HepG2 (cell line): ENCODE results near the gene RBM14. TPM values are rescaled to one million over a fixed set of nuclear protein-coding genes. Genes with fewer than 3 reads are reported as not detected.
A peak's percentile ranks its signal among the peaks of the same experiment; 100 is the strongest.

Experiments used
- CHD2 ChIP-seq: IDR thresholded peaks from 2 replicates; pipeline ENCODE4 v1.6.1; 2011; ENCODE audit warnings: low read depth, low read length, improper control_type of control experiment
- ETS1 ChIP-seq: sonication (generic); formaldehyde crosslinking; IDR thresholded peaks from 2 replicates; pipeline ENCODE4 v1.4.0; 2020; ENCODE audit warnings: missing genetic modification reagents
- GATAD1 ChIP-seq: IDR thresholded peaks from 2 replicates; pipeline ENCODE4 v1.6.1; 2016; ENCODE audit warnings: missing genetic modification reagents, missing compliant biosample characterization
- HDAC1 ChIP-seq: sonication (generic); formaldehyde crosslinking; IDR thresholded peaks from 2 replicates; pipeline ENCODE4 v1.5.1; 2020; ENCODE audit warnings: mild to moderate bottlenecking, missing genetic modification reagents
- HDAC2 ChIP-seq: sonication (generic); formaldehyde crosslinking; IDR thresholded peaks from 2 replicates; pipeline ENCODE4 v1.4.0; 2020; ENCODE audit warnings: missing genetic modification reagents
- HOXA9 ChIP-seq: sonication (generic); formaldehyde crosslinking; IDR thresholded peaks from 2 replicates; pipeline ENCODE4 v1.8.1; 2022; ENCODE audit warnings: missing genetic modification reagents, mild to moderate bottlenecking, moderate library complexity, borderline replicate concordance
- JUNB ChIP-seq: sonication (generic); formaldehyde crosslinking; IDR thresholded peaks from 2 replicates; pipeline ENCODE4 v1.8.0; 2022; ENCODE audit warnings: missing genetic modification reagents, mild to moderate bottlenecking, borderline replicate concordance
- MEIS1 ChIP-seq: sonication (generic); formaldehyde crosslinking; IDR thresholded peaks from 2 replicates; pipeline ENCODE4 v1.9.0; 2021; ENCODE audit warnings: mild to moderate bottlenecking, missing genetic modification reagents, moderate library complexity, borderline replicate concordance
- MYPOP ChIP-seq: sonication (generic); formaldehyde crosslinking; IDR thresholded peaks from 2 replicates; pipeline ENCODE4 v1.8.1; 2023; ENCODE audit warnings: mild to moderate bottlenecking, moderate library complexity, missing genetic modification reagents
- NFE2 ChIP-seq: sonication (generic); formaldehyde crosslinking; IDR thresholded peaks from 2 replicates; pipeline ENCODE4 v1.4.0; 2020; ENCODE audit warnings: missing genetic modification reagents
- NFYC ChIP-seq: IDR thresholded peaks from 2 replicates; pipeline ENCODE4 v1.6.1; 2016; ENCODE audit warnings: missing genetic modification reagents, missing compliant biosample characterization
- PCBP1 ChIP-seq: fragments of 200-400 bp; formaldehyde crosslinking; IDR thresholded peaks from 2 replicates; pipeline ENCODE4 v1.6.1; 2017; ENCODE audit warnings: mild to moderate bottlenecking, low read depth, low read length, borderline replicate concordance
- SKI ChIP-seq: fragments of 450-650 bp; IDR thresholded peaks from one replicate; pipeline ENCODE4 v1.6.1; 2018; ENCODE audit warnings: mild to moderate bottlenecking; ENCODE audit not compliant: partially characterized antibody
- SP140L ChIP-seq: sonication (generic); formaldehyde crosslinking; IDR thresholded peaks from 2 replicates; pipeline ENCODE4 v1.4.0; 2020; ENCODE audit warnings: missing genetic modification reagents, borderline replicate concordance
- STAG1 ChIP-seq: sonication (generic); formaldehyde crosslinking; IDR thresholded peaks from 2 replicates; pipeline ENCODE4 v1.4.0; 2020; ENCODE audit warnings: missing genetic modification reagents
- TAF1 ChIP-seq: sonication (generic); formaldehyde crosslinking; IDR thresholded peaks from 2 replicates; pipeline ENCODE4 v1.4.0; 2020; ENCODE audit warnings: missing genetic modification reagents
- XRCC5 ChIP-seq: fragments of 200-400 bp; formaldehyde crosslinking; optimal IDR thresholded peaks from 2 replicates; pipeline ENCODE3; 2017; ENCODE audit warnings: mild to moderate bottlenecking, low read length
- ZBTB33 ChIP-seq: sonication (generic); formaldehyde crosslinking; IDR thresholded peaks from 2 replicates; pipeline ENCODE4 v1.4.0; 2020; ENCODE audit warnings: missing genetic modification reagents
- ZFYVE20 ChIP-seq: sonication (generic); formaldehyde crosslinking; IDR thresholded peaks from 2 replicates; pipeline ENCODE4 v1.8.0; 2023; ENCODE audit warnings: low read depth, mild to moderate bottlenecking, moderate library complexity, missing genetic modification reagents, borderline replicate concordance
- ZNF17 ChIP-seq: sonication (generic); formaldehyde crosslinking; IDR thresholded peaks from 2 replicates; pipeline ENCODE4 v1.5.0; 2020; ENCODE audit warnings: mild to moderate bottlenecking, missing genetic modification reagents
- ZNF446 ChIP-seq: sonication (generic); formaldehyde crosslinking; IDR thresholded peaks from 2 replicates; pipeline ENCODE4 v1.5.0; 2020; ENCODE audit warnings: mild to moderate bottlenecking, missing genetic modification reagents
- ZNF7 ChIP-seq: IDR thresholded peaks from 2 replicates; pipeline ENCODE4 v1.6.1; 2016; ENCODE audit warnings: missing biosample characterization, missing genetic modification reagents
- ZNF781 ChIP-seq: sonication (generic); formaldehyde crosslinking; IDR thresholded peaks from 2 replicates; pipeline ENCODE4 v1.5.1; 2020; ENCODE audit warnings: borderline replicate concordance, mild to moderate bottlenecking, missing genetic modification reagents; ENCODE audit errors: not compliant biosample characterization
- ZNF878 ChIP-seq: sonication (generic); formaldehyde crosslinking; IDR thresholded peaks from 2 replicates; pipeline ENCODE4 v1.8.1; 2023; ENCODE audit warnings: mild to moderate bottlenecking, missing genetic modification reagents, moderate library complexity
- ZUFSP ChIP-seq: sonication (generic); formaldehyde crosslinking; IDR thresholded peaks from 2 replicates; pipeline ENCODE4 v1.9.0; 2021; ENCODE audit warnings: missing genetic modification reagents, mild to moderate bottlenecking, borderline replicate concordance
- polyA plus RNA-seq, 8 experiments: library from polyadenylated mRNA; depleted of rRNA in 3 of 8; stranded (reverse) in 7 of 8; unstranded in 1 of 8; fragments of >200 nt; fragmentation: Illumina TruSeq in 4 of 8; extraction: Trizol in 4 of 8; gene quantifications; 2 replicates each; pipeline versions ENCODE4 v1.2.1 to v1.2.3, GENCODE V29; 2011 to 2016; ENCODE audit warnings: low read depth in 4 of 8, missing spikeins in 1 of 8, mixed read lengths in 1 of 8; ENCODE audit not compliant: insufficient read depth in 1 of 8
- total RNA-seq, 5 experiments: library from RNA; depleted of rRNA; stranded (reverse); fragments of >200 nt; fragmentation: Illumina TruSeq; extraction: Trizol; gene quantifications; 2 replicates each; pipeline ENCODE4 v1.2.3, GENCODE V29; 2016; ENCODE audit warnings: low read depth in 1 of 5

RBM14 gene
- total and polyA plus RNA-seq, 2 of the 13 experiments (the other 11 are each of a cell fraction or from before 2014, with no cell fraction given): 12.7 to 44.1 TPM

- TF ChIP-seq GATAD1 (no peak), SKI (no peak), TAF1 (CRISPR knock-in tag) (no peak), XRCC5 (no peak), NFE2 (no peak), ZNF7 (CRISPR knock-in tag) (no peak), HOXA9 (no peak), ZFYVE20 (CRISPR knock-in tag) (no peak), MYPOP (CRISPR knock-in tag) (peak; percentile 46; the same call in 1 of the 2 replicates), JUNB (CRISPR knock-in tag) (no peak), ZNF446 (no peak), STAG1 (CRISPR knock-in tag) (peak; percentile 6; the same call in 1 of the 2 replicates), ETS1 (no peak), MEIS1 (CRISPR knock-in tag) (no peak), CHD2 (no peak), HDAC1 (CRISPR knock-in tag) (no peak), ZNF878 (no peak), ZBTB33 (CRISPR knock-in tag) (no peak; the same call in 1 of the 2 replicates), ZNF17 (CRISPR knock-in tag) (no peak), PCBP1 (no peak), HDAC2 (CRISPR knock-in tag) (peak; percentile 34; the same call in 1 of the 2 replicates), SP140L (CRISPR knock-in tag) (no peak), NFYC (CRISPR knock-in tag) (no peak), ZUFSP (CRISPR knock-in tag) (no peak), ZNF781 (CRISPR knock-in tag) (no peak)
These were observed 9.2 kb upstream of the RBM14 start (continued) for GRCh38 chr11:66607126-66607834.
